Ishikawa (cell line): ENCODE data around the gene COMP.
A peak's percentile ranks its signal among the peaks of the same experiment; 100 is the strongest.

Source experiments
- CEBPB ChIP-seq: IDR thresholded peaks from 2 replicates; pipeline ENCODE4 v1.6.1; 2012
- CREB1 ChIP-seq: IDR thresholded peaks from 2 replicates; pipeline ENCODE4 v1.6.1; 2012; ENCODE audit warnings: low read depth
- EGR1 ChIP-seq: IDR thresholded peaks from 2 replicates; pipeline ENCODE4 v1.6.1; 2012
- EP300 ChIP-seq: IDR thresholded peaks from 2 replicates; pipeline ENCODE4 v1.6.1; 2012; ENCODE audit warnings: borderline replicate concordance
- FOXM1 ChIP-seq: IDR thresholded peaks from 2 replicates; pipeline ENCODE4 v1.6.1; 2012; ENCODE audit warnings: low read depth, borderline replicate concordance
- MAX ChIP-seq: IDR thresholded peaks from 2 replicates; pipeline ENCODE4 v1.6.1; 2012
- NFIC ChIP-seq: IDR thresholded peaks from 2 replicates; pipeline ENCODE4 v1.6.1; 2012
- RAD21 ChIP-seq: IDR thresholded peaks from 2 replicates; pipeline ENCODE4 v1.6.1; 2012; ENCODE audit warnings: low read depth
- REST ChIP-seq: IDR thresholded peaks from 2 replicates; pipeline ENCODE4 v1.6.1; 2012; ENCODE audit warnings: low read depth, mild to moderate bottlenecking
- TAF1 ChIP-seq: IDR thresholded peaks from 2 replicates; pipeline ENCODE4 v1.6.1; 2012; ENCODE audit warnings: low read depth, mild to moderate bottlenecking
- TCF12 ChIP-seq: IDR thresholded peaks from 2 replicates; pipeline ENCODE4 v1.6.1; 2012; ENCODE audit warnings: low read depth
- TEAD4 ChIP-seq: IDR thresholded peaks from 2 replicates; pipeline ENCODE4 v1.6.1; 2012
- USF1 ChIP-seq: IDR thresholded peaks from 2 replicates; pipeline ENCODE4 v1.6.1; 2012
- YY1 ChIP-seq: IDR thresholded peaks from 2 replicates; pipeline ENCODE4 v1.6.1; 2012; ENCODE audit warnings: low read depth
- ZBTB7A ChIP-seq: IDR thresholded peaks from 2 replicates; pipeline ENCODE4 v1.6.1; 2012; ENCODE audit warnings: low read depth

Gene COMP

GRCh38 chr19:18743784-18744418, 47.2 kb downstream of the COMP start:
- TF ChIP-seq RAD21 = no peak
- TF ChIP-seq TEAD4 = no peak
- TF ChIP-seq NFIC = no peak
- TF ChIP-seq YY1 = no peak

GRCh38 chr19:18742838-18743783, 48.0 kb downstream of the COMP start:
- TF ChIP-seq FOXM1 = no peak
- no peak for TF ChIP-seq USF1
- TF ChIP-seq NFIC = no peak
- no peak for TF ChIP-seq ZBTB7A
- TF ChIP-seq REST = no peak

- TF ChIP-seq REST = no peak
- no peak for TF ChIP-seq EP300
Observed at GRCh38 chr19:18742324-18742723, 48.8 kb downstream of the COMP start.

GRCh38 chr19:18741124-18742121, 49.7 kb downstream of the COMP start:
- TF ChIP-seq CEBPB (no peak), TEAD4 (no peak), RAD21 (no peak), USF1 (no peak), FOXM1 (no peak), REST (no peak), TCF12 (peak; percentile 67), EP300 (peak; percentile 49; the same call in 1 of the 2 replicates), TAF1 (no peak), MAX (peak; percentile 51; the same call in 1 of the 2 replicates), NFIC (peak; percentile 81), ZBTB7A (peak; percentile 54; the same call in 1 of the 2 replicates), CREB1 (no peak), EGR1 (no peak), YY1 (no peak)
